K562 (cell line): ENCODE results near the gene GRIPAP1. TPM values are rescaled to one million over a fixed set of nuclear protein-coding genes. Genes with fewer than 3 reads are reported as not detected.

Experiments
- CBFA2T3 ChIP-seq: fragments of 450-650 bp; IDR thresholded peaks from 2 replicates; pipeline ENCODE4 v1.6.1; 2017
- GABPA ChIP-seq: fragments of 200-800 bp; sonication (Bioruptor generic); conservative IDR thresholded peaks from 2 replicates; pipeline ENCODE4 v1.6.1; 2016; ENCODE audit warnings: low read depth, missing genetic modification characterization, missing compliant biosample characterization
- MXI1 ChIP-seq: IDR thresholded peaks from 2 replicates; pipeline ENCODE4 v1.6.1; 2011; ENCODE audit warnings: low read depth, mild to moderate bottlenecking, improper control_type of control experiment, low read length
- RBM39 ChIP-seq: fragments of 200-400 bp; formaldehyde crosslinking; optimal IDR thresholded peaks from 2 replicates; pipeline ENCODE3; 2018; ENCODE audit warnings: low read depth, low read length
- TEAD1 ChIP-seq, 2 experiments: fragments of 450-650 bp in 1 of 2; sonication (generic) in 1 of 2; formaldehyde crosslinking; IDR thresholded peaks; 2 replicates each; pipeline versions ENCODE4 v1.4.0 to v1.8.0; 2020 to 2022; ENCODE audit warnings: mild to moderate bottlenecking in 2 of 2, missing genetic modification reagents in 1 of 2
- ZNF699 ChIP-seq: fragments of 250-450 bp; sonication (Bioruptor Pico); IDR thresholded peaks from 2 replicates; pipeline ENCODE4 v1.8.0; 2021; ENCODE audit warnings: mild to moderate bottlenecking, moderate library complexity; ENCODE audit not compliant: insufficient replicate concordance
- polyA plus RNA-seq, 8 experiments: library from polyadenylated mRNA; depleted of rRNA in 4 of 8; stranded (reverse) in 5 of 8; unstranded in 3 of 8; fragments of >200 nt; fragmentation: Nextera tagmentation in 2 of 8; fragmentation: Illumina TruSeq in 1 of 8; extraction: Ambion mirVana in 2 of 8; extraction: Trizol in 1 of 8; gene quantifications; 2 replicates each; pipeline versions ENCODE4 v1.2.1 to v1.2.3, GENCODE V29; 2011 to 2014; ENCODE audit warnings: inconsistent platforms in 1 of 8, missing spikeins in 1 of 8
- total RNA-seq, 7 experiments: library from RNA; depleted of rRNA in 6 of 7; stranded (reverse); fragments of >200 nt in 6 of 7; fragmentation: Illumina TruSeq in 2 of 7; extraction: Trizol in 2 of 7; gene quantifications; 2 replicates each; pipeline versions ENCODE4 v1.2.1 to v1.2.3, GENCODE V29; 2011 to 2021; ENCODE audit warnings: low replicate concordance in 1 of 7
- TF ChIP-seq, protein P1 (sequence below): fragments of 200-600 bp; sonication (generic); IDR thresholded peaks from one replicate; pipeline ENCODE4 v1.6.1; 2012; ENCODE audit warnings: mild to moderate bottlenecking, low read depth, low read length, inconsistent platforms
- TF ChIP-seq, protein P2 (sequence below): fragments of 250-450 bp; sonication (Bioruptor Pico); IDR thresholded peaks from 2 replicates; pipeline ENCODE4 v1.5.0; 2020; ENCODE audit warnings: mild to moderate bottlenecking, borderline replicate concordance

GRIPAP1 gene
- total and polyA plus RNA-seq, 9 of the 15 experiments (the other 6 are each of a cell fraction or from before 2014, with no cell fraction given) = 4.1 to 41.6 (median 24.0) TPM

DNA sequence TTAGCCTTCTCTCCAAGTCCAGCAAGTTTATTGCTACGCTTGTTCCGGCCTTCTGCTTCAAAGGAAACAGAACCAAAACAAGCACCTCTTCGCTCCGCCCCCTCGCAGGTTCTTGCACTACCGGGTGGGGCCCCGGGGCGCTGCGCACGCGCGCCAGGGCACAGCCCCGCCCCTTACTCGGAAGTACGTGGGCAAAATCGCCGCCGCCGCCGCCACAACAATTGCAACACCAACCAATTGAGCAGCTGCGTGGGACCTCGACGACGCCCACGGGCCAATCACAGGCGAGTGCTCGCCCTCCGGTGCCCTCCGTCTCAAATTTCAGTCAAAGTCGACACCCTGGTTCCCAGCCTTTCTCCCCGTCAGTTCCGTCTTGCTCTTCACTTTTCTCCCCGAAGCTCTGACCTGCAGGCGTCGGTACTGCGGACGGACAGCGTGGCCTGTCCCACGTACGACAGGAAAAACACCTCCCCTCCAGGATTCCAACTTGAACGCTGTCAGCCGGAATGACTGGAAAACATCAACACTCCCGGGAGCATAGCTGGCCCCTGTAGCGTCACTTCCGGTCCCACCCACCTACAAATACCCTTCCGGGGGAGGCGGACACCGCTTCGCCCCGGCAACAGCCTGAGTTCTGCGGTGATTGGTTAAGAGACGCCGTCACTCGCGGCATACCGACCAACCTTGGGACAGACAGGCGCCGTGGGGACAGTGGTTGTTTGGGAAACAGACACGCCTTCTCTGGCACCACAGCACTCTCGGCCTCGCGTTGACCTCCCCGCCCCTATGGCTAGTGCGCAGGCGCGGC is 44.0 kb downstream of the GRIPAP1 start (continued):
- TF ChIP-seq MXI1 (peak; percentile 78), ZNF699 (CRISPR knock-in tag) (no peak), TEAD1 (CRISPR knock-in tag; IDR thresholded peaks at IDR 0.05) (no peak), GABPA (no peak), CBFA2T3 (no peak), RBM39 (no peak)
- TF ChIP-seq, protein P1, sequence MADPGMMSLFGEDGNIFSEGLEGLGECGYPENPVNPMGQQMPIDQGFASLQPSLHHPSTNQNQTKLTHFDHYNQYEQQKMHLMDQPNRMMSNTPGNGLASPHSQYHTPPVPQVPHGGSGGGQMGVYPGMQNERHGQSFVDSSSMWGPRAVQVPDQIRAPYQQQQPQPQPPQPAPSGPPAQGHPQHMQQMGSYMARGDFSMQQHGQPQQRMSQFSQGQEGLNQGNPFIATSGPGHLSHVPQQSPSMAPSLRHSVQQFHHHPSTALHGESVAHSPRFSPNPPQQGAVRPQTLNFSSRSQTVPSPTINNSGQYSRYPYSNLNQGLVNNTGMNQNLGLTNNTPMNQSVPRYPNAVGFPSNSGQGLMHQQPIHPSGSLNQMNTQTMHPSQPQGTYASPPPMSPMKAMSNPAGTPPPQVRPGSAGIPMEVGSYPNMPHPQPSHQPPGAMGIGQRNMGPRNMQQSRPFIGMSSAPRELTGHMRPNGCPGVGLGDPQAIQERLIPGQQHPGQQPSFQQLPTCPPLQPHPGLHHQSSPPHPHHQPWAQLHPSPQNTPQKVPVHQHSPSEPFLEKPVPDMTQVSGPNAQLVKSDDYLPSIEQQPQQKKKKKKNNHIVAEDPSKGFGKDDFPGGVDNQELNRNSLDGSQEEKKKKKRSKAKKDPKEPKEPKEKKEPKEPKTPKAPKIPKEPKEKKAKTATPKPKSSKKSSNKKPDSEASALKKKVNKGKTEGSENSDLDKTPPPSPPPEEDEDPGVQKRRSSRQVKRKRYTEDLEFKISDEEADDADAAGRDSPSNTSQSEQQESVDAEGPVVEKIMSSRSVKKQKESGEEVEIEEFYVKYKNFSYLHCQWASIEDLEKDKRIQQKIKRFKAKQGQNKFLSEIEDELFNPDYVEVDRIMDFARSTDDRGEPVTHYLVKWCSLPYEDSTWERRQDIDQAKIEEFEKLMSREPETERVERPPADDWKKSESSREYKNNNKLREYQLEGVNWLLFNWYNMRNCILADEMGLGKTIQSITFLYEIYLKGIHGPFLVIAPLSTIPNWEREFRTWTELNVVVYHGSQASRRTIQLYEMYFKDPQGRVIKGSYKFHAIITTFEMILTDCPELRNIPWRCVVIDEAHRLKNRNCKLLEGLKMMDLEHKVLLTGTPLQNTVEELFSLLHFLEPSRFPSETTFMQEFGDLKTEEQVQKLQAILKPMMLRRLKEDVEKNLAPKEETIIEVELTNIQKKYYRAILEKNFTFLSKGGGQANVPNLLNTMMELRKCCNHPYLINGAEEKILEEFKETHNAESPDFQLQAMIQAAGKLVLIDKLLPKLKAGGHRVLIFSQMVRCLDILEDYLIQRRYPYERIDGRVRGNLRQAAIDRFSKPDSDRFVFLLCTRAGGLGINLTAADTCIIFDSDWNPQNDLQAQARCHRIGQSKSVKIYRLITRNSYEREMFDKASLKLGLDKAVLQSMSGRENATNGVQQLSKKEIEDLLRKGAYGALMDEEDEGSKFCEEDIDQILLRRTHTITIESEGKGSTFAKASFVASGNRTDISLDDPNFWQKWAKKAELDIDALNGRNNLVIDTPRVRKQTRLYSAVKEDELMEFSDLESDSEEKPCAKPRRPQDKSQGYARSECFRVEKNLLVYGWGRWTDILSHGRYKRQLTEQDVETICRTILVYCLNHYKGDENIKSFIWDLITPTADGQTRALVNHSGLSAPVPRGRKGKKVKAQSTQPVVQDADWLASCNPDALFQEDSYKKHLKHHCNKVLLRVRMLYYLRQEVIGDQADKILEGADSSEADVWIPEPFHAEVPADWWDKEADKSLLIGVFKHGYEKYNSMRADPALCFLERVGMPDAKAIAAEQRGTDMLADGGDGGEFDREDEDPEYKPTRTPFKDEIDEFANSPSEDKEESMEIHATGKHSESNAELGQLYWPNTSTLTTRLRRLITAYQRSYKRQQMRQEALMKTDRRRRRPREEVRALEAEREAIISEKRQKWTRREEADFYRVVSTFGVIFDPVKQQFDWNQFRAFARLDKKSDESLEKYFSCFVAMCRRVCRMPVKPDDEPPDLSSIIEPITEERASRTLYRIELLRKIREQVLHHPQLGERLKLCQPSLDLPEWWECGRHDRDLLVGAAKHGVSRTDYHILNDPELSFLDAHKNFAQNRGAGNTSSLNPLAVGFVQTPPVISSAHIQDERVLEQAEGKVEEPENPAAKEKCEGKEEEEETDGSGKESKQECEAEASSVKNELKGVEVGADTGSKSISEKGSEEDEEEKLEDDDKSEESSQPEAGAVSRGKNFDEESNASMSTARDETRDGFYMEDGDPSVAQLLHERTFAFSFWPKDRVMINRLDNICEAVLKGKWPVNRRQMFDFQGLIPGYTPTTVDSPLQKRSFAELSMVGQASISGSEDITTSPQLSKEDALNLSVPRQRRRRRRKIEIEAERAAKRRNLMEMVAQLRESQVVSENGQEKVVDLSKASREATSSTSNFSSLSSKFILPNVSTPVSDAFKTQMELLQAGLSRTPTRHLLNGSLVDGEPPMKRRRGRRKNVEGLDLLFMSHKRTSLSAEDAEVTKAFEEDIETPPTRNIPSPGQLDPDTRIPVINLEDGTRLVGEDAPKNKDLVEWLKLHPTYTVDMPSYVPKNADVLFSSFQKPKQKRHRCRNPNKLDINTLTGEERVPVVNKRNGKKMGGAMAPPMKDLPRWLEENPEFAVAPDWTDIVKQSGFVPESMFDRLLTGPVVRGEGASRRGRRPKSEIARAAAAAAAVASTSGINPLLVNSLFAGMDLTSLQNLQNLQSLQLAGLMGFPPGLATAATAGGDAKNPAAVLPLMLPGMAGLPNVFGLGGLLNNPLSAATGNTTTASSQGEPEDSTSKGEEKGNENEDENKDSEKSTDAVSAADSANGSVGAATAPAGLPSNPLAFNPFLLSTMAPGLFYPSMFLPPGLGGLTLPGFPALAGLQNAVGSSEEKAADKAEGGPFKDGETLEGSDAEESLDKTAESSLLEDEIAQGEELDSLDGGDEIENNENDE = no peak
- TF ChIP-seq, protein P2, sequence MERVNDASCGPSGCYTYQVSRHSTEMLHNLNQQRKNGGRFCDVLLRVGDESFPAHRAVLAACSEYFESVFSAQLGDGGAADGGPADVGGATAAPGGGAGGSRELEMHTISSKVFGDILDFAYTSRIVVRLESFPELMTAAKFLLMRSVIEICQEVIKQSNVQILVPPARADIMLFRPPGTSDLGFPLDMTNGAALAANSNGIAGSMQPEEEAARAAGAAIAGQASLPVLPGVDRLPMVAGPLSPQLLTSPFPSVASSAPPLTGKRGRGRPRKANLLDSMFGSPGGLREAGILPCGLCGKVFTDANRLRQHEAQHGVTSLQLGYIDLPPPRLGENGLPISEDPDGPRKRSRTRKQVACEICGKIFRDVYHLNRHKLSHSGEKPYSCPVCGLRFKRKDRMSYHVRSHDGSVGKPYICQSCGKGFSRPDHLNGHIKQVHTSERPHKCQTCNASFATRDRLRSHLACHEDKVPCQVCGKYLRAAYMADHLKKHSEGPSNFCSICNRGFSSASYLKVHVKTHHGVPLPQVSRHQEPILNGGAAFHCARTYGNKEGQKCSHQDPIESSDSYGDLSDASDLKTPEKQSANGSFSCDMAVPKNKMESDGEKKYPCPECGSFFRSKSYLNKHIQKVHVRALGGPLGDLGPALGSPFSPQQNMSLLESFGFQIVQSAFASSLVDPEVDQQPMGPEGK (CRISPR knock-in tag) = no peak
